ENCODE measurements around the gene MIXL1. TPM values are rescaled to one million over a fixed set of nuclear protein-coding genes. Genes with fewer than 3 reads are reported as not detected.

Gene MIXL1
- total and polyA plus RNA-seq, 2 experiments from 2014 or later, result 0.97 to 1.0 TPM

DNA sequence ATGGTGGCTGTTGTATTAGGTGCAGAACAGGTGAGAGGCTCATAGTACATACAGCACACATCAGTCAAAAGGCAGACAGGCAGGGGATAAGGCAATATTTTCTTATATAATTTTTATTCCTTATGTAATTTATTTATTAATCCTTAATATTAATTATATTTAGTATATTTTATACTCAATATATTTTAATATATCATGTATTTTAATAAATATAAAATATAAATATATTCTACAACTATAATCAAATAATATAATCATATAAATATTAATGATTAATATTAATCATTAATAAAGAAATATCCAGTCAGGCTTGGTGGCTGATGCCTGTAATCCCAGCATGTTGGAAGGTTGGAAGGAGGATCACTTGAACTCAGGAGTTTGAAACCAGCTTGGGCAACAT is 19.3 kb upstream of the MIXL1 start:
- Mint-ChIP-seq H3K4me1 (peaks cover 14% of the 10 kb centered on the region), H3K36me3 (ENCODE audit: low read depth) (no peaks in the 10 kb centered on the region), H3K27ac (no peak overlapping the region), H3K27me3 (ENCODE audit: insufficient read depth, low read depth, poor library complexity) (peaks cover 9% of the 10 kb centered on the region), H3K4me3 (no peak overlapping the region), H3K9me3 (no peaks in the 10 kb centered on the region)
- DNase-seq (ENCODE audit: low spot score), result no peak
- TF ChIP-seq REST (IDR thresholded peaks at IDR 0.05; ENCODE audit: unreplicated experiment) (no peak), EZH2phosphoT487 (IDR thresholded peaks at IDR 0.05; ENCODE audit: unreplicated experiment) (no peak), CREB1 (CRISPR knock-in tag; IDR thresholded peaks at IDR 0.05; ENCODE audit: low read depth) (no peak), ZNF331 (CRISPR knock-in tag; IDR thresholded peaks at IDR 0.05; ENCODE audit: low read depth) (no peak), NANOG (IDR thresholded peaks at IDR 0.05; ENCODE audit: borderline replicate concordance) (no peak), STAT1 (IDR thresholded peaks at IDR 0.05; ENCODE audit: unreplicated experiment) (no peak), EZH2 (IDR thresholded peaks at IDR 0.05; ENCODE audit: low read depth, unreplicated experiment) (no peak), JUNB (IDR thresholded peaks at IDR 0.05; ENCODE audit: unreplicated experiment) (no peak)
- TF ChIP-seq, protein P1, sequence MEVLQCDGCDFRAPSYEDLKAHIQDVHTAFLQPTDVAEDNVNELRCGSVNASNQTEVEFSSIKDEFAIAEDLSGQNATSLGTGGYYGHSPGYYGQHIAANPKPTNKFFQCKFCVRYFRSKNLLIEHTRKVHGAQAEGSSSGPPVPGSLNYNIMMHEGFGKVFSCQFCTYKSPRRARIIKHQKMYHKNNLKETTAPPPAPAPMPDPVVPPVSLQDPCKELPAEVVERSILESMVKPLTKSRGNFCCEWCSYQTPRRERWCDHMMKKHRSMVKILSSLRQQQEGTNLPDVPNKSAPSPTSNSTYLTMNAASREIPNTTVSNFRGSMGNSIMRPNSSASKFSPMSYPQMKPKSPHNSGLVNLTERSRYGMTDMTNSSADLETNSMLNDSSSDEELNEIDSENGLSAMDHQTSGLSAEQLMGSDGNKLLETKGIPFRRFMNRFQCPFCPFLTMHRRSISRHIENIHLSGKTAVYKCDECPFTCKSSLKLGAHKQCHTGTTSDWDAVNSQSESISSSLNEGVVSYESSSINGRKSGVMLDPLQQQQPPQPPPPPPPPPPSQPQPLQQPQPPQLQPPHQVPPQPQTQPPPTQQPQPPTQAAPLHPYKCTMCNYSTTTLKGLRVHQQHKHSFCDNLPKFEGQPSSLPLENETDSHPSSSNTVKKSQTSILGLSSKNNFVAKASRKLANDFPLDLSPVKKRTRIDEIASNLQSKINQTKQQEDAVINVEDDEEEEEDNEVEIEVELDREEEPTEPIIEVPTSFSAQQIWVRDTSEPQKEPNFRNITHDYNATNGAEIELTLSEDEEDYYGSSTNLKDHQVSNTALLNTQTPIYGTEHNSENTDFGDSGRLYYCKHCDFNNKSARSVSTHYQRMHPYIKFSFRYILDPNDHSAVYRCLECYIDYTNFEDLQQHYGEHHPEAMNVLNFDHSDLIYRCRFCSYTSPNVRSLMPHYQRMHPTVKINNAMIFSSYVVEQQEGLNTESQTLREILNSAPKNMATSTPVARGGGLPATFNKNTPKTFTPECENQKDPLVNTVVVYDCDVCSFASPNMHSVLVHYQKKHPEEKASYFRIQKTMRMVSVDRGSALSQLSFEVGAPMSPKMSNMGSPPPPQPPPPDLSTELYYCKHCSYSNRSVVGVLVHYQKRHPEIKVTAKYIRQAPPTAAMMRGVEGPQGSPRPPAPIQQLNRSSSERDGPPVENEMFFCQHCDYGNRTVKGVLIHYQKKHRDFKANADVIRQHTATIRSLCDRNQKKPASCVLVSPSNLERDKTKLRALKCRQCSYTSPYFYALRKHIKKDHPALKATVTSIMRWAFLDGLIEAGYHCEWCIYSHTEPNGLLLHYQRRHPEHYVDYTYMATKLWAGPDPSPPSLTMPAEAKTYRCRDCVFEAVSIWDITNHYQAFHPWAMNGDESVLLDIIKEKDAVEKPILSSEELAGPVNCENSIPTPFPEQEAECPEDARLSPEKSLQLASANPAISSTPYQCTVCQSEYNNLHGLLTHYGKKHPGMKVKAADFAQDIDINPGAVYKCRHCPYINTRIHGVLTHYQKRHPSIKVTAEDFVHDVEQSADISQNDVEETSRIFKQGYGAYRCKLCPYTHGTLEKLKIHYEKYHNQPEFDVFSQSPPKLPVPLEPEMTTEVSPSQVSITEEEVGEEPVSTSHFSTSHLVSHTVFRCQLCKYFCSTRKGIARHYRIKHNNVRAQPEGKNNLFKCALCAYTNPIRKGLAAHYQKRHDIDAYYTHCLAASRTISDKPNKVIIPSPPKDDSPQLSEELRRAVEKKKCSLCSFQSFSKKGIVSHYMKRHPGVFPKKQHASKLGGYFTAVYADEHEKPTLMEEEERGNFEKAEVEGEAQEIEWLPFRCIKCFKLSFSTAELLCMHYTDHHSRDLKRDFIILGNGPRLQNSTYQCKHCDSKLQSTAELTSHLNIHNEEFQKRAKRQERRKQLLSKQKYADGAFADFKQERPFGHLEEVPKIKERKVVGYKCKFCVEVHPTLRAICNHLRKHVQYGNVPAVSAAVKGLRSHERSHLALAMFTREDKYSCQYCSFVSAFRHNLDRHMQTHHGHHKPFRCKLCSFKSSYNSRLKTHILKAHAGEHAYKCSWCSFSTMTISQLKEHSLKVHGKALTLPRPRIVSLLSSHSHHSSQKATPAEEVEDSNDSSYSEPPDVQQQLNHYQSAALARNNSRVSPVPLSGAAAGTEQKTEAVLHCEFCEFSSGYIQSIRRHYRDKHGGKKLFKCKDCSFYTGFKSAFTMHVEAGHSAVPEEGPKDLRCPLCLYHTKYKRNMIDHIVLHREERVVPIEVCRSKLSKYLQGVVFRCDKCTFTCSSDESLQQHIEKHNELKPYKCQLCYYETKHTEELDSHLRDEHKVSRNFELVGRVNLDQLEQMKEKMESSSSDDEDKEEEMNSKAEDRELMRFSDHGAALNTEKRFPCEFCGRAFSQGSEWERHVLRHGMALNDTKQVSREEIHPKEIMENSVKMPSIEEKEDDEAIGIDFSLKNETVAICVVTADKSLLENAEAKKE (CRISPR knock-in tag; IDR thresholded peaks at IDR 0.05), result no peak
- TF ChIP-seq, protein P2, sequence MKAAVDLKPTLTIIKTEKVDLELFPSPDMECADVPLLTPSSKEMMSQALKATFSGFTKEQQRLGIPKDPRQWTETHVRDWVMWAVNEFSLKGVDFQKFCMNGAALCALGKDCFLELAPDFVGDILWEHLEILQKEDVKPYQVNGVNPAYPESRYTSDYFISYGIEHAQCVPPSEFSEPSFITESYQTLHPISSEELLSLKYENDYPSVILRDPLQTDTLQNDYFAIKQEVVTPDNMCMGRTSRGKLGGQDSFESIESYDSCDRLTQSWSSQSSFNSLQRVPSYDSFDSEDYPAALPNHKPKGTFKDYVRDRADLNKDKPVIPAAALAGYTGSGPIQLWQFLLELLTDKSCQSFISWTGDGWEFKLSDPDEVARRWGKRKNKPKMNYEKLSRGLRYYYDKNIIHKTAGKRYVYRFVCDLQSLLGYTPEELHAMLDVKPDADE (IDR thresholded peaks at IDR 0.05), result no peak
- TF ChIP-seq, protein P3, sequence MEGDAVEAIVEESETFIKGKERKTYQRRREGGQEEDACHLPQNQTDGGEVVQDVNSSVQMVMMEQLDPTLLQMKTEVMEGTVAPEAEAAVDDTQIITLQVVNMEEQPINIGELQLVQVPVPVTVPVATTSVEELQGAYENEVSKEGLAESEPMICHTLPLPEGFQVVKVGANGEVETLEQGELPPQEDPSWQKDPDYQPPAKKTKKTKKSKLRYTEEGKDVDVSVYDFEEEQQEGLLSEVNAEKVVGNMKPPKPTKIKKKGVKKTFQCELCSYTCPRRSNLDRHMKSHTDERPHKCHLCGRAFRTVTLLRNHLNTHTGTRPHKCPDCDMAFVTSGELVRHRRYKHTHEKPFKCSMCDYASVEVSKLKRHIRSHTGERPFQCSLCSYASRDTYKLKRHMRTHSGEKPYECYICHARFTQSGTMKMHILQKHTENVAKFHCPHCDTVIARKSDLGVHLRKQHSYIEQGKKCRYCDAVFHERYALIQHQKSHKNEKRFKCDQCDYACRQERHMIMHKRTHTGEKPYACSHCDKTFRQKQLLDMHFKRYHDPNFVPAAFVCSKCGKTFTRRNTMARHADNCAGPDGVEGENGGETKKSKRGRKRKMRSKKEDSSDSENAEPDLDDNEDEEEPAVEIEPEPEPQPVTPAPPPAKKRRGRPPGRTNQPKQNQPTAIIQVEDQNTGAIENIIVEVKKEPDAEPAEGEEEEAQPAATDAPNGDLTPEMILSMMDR (conservative IDR thresholded peaks at IDR 0.05; ENCODE audit: low read depth in 2 of 2), result no peak
- Histone ChIP-seq H3K27me3 (ENCODE audit: insufficient read depth) (no peaks in the 10 kb centered on the region), H3K4me3 (no peak overlapping the region), H3K4me1 (ENCODE audit: insufficient read depth) (no peaks in the 10 kb centered on the region; the same call in 1 of the 2 replicates), H3K36me3 (ENCODE audit: insufficient read depth) (no peaks in the 10 kb centered on the region), H3K27ac (ENCODE audit: low read depth) (no peak overlapping the region), H3K4me2 (no peak overlapping the region), H3K9me2 (ENCODE audit: insufficient read depth) (no peaks in the 10 kb centered on the region), H2AFZ (no peak overlapping the region), H4K20me1 (replicated peaks; ENCODE audit: insufficient read depth) (no peaks in the 10 kb centered on the region), H3F3A (replicated peaks; ENCODE audit: low read depth) (0 out of 2 replicates have a peak, but pooled peaks cover 5% of the 10 kb centered on the region), H3K79me2 (replicated peaks; ENCODE audit: insufficient read depth) (no peaks in the 10 kb centered on the region)
- no peak for ATAC-seq

Measured in GM23338 (cell line).